Glomerular endothelial cell (primary cell): ENCODE data around the gene CACNB3. TPM values are rescaled to one million over a fixed set of nuclear protein-coding genes. Genes with fewer than 3 reads are reported as not detected.

Source experiments
- DNase-seq: peaks from one replicate; pipeline ENCODE4 v3.0.0-alpha.2; 2011; ENCODE audit warnings: low read depth, low spot score; ENCODE audit errors: extremely low read depth
- total RNA-seq: library from RNA; depleted of rRNA; stranded (reverse); fragments of >200 nt; gene quantifications from 2 replicates; pipeline ENCODE4 v1.2.3, GENCODE V29; 2015

The CACNB3 gene
- total RNA-seq, result 22.9 and 38.2 TPM in 2 replicates

- no peak for DNase-seq
Measured at GRCh38 chr12:48817873-48818830, at the start of gene CACNB3. Gene CACNB3 (plus strand): TSS chr12:48818496. CDS start chr12:48818930, 434 bp downstream.

GRCh38 chr12:48768736-48769135 is 49.6 kb upstream of the CACNB3 start:
- no peak for DNase-seq

DNA sequence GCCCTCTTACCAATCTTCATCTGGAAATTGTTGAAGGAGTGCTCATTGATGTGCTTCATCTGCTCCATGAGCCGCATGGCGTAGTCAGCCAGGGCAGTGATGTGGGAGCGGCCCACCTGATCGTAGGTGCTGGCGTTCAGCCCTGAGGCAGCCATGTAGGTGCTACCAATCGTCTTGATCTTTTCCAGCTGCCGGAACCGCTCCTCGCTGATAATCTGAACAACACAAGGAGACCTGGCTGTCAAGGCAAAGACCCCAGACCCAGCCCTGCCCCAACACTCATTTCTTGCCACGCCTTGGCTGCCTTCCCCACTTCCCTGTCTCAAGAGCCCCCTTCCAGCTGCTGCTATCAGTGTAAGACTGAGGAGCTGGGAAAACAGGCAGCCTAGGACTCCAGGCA is 47.5 kb upstream of the CACNB3 start:
- DNase-seq, result no peak

- DNase-seq, result no peak
Measured at GRCh38 chr12:48771588-48772112, 46.6 kb upstream of the CACNB3 start.

- no peak for DNase-seq
Measured at GRCh38 chr12:48773686-48774085, 44.6 kb upstream of the CACNB3 start.

GRCh38 chr12:48774516-48774915 is 43.8 kb upstream of the CACNB3 start:
- DNase-seq, result no peak

GRCh38 chr12:48775299-48775698 is 43.0 kb upstream of the CACNB3 start:
- no peak for DNase-seq

- DNase-seq, result no peak
Measured at GRCh38 chr12:48775991-48776649, 42.2 kb upstream of the CACNB3 start.

DNA sequence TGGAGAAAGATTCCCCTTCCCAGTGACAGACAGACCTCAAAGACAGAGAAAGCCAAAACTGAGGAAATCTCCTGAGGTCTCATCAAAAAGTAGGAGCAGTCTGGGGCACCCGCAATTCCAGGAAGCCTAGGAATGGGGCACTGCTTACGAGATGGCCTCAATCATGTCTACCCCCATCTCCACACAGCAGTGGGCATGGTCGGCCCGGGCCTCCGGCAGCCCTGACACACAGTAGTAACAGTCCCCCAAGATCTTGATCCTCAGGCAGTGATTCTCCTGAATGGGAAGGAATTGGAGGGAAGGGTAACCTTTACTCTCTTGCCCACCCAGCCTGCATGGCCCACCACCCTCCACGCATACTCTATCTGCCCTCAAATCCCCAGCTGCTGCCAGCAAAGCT is 41.3 kb upstream of the CACNB3 start:
- no peak for DNase-seq

GRCh38 chr12:48777501-48778400 is 40.5 kb upstream of the CACNB3 start:
- no peak for DNase-seq

GRCh38 chr12:48779869-48780268 is 38.4 kb upstream of the CACNB3 start:
- DNase-seq, result peak; percentile 14

- no peak for DNase-seq
Measured at GRCh38 chr12:48780381-48781025, 37.8 kb upstream of the CACNB3 start.

GRCh38 chr12:48781750-48782456 is 36.4 kb upstream of the CACNB3 start:
- no peak for DNase-seq

DNA sequence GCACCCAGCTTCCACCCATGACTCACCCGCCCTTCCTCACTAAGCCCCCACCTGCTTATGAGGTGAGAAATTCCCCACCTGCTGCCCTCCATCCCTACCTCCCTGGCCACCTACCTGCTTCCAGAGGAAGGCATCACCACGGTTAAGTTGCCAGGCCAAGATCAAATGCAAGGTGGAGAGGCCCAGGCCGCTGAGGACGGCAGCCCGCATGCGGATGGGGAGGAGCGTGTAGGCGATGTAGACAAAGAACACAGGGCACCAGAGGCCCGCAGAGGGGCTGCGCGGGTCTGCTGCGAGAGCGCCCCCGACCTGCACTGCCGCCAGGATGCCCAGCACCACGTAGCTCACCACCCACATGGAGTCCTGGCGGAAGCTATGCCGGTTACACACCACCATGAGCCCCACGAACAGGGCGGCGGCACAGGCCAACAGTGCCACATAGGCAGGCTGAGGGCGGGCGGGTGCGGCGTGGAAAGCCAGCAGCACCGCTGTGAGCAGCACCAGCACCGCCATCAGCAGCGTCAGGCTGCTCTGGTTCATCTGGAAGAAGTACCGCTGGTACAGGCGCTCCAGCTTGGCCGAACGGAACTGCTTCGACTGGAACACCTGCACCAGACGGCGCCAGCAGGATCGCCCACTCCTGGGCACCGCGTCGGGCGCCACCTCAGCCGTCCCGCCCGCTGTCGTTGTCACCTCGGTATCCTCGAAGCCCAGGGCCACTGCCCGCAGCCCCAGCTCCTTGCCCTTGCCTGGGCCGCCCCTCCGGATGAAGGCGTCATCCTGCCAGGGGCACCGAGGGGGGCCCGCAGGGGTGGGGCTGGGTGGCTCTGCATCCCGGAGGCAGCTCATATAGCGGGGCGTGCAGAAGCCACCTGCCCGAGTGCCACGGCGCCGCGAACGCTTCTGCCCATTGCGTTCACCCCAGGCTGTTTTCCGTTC is 35.6 kb upstream of the CACNB3 start:
- DNase-seq, result no peak

- no peak for DNase-seq
Measured at GRCh38 chr12:48783432-48783831, 34.9 kb upstream of the CACNB3 start.

DNA sequence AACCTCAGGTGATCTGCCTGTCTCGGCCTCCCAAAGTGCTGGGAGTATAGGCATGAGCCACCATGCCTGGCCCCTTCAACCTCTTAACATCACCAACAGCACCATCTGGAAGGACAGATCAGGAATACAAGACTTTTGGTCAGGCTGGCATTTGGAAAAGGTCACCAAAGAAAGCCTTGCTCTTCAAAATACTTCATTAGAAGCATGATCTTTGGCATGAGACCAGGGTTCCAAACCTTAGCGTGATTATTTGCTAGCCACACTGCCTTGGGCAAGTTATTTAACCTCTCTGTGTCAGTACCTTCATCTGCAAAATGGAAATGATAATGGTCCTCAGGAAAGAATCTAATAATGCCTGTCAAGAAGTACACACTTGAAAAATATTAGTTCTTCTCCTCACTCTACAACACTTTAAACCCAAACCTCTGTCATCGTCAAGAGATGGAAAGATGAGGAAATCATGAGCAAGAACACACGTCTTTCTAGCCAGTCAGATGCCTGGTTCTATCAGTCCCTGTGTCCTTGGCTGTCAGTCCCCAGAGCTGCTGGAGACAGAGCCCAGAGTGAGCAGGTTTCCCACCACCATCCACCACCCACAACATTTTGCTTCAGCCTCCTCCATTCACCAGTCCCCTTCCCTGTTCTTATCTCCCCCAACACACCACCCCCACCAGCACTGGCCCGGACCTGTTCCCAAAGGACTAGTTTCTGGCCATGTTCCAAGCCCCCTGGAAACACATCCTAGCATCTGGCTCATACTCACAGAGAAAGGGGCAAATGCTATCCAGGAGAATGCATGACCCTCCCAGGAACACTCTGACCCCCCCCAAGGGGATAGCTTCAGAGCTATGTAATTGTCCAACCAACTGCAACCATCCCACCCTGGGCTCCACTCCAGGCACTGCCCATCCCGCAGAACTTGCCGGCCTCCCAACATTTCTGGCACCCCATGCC is 31.4 kb upstream of the CACNB3 start:
- DNase-seq, result no peak

GRCh38 chr12:48787791-48788523 is 30.3 kb upstream of the CACNB3 start:
- DNase-seq, result no peak
